A549 treated with RU486 at 1 μM for 4 hours (cell line): Measurements from ENCODE around the gene PROP1. TPM values are rescaled to one million over a fixed set of nuclear protein-coding genes. Genes with fewer than 3 reads are reported as not detected.

ENCODE experiments used
- total RNA-seq: library from RNA; stranded (reverse); fragments of 200-300 nt; extraction: Qiagen RNA extraction; gene quantifications from 5 replicates; pipeline ENCODE4 v1.2.3, GENCODE V29; 2022; ENCODE audit warnings: low read depth

Gene PROP1
- not detected in 5 replicates for total RNA-seq

GRCh38 chr5:177995691-177996595 lies at the start of gene PROP1:
TSS of gene PROP1 (minus strand) at chr5:177996242. CDS start at chr5:177995933, 309 bp downstream.

Other genes with a start within 250 kb of the PROP1 start
- not detected in 5 replicates for gene FAM153A, start 213.3 kb downstream of the PROP1 start, total RNA-seq
- 1.1 to 1.4 TPM (median 1.3 TPM) in 5 replicates for gene N4BP3, start 117.3 kb upstream of the PROP1 start, total RNA-seq
- 18.8 to 29.5 TPM (median 26.2 TPM) in 5 replicates for gene RMND5B, start 134.8 kb upstream of the PROP1 start, total RNA-seq
- 398 to 503 TPM (median 423 TPM) in 5 replicates for gene NHP2, start 157.6 kb upstream of the PROP1 start, total RNA-seq
- not detected in 5 replicates for gene GMCL2, start 191.1 kb upstream of the PROP1 start, total RNA-seq
- 306 to 379 TPM (median 334 TPM) in 5 replicates for gene HNRNPAB, start 208.3 kb upstream of the PROP1 start, total RNA-seq
- gene PHYKPL, start 236.6 kb upstream of the PROP1 start, total RNA-seq = 6.3 to 9.1 TPM (median 7.7 TPM) in 5 replicates